Measurements from ENCODE around the gene SPART.
A peak's percentile ranks its signal among the peaks of the same experiment; 100 is the strongest.

SPART gene

GRCh38 chr13:36273431-36273830 is 72.8 kb downstream of the SPART start:
- no peak for DNase-seq (ENCODE audit: low read depth)
- TF ChIP-seq, protein P1, sequence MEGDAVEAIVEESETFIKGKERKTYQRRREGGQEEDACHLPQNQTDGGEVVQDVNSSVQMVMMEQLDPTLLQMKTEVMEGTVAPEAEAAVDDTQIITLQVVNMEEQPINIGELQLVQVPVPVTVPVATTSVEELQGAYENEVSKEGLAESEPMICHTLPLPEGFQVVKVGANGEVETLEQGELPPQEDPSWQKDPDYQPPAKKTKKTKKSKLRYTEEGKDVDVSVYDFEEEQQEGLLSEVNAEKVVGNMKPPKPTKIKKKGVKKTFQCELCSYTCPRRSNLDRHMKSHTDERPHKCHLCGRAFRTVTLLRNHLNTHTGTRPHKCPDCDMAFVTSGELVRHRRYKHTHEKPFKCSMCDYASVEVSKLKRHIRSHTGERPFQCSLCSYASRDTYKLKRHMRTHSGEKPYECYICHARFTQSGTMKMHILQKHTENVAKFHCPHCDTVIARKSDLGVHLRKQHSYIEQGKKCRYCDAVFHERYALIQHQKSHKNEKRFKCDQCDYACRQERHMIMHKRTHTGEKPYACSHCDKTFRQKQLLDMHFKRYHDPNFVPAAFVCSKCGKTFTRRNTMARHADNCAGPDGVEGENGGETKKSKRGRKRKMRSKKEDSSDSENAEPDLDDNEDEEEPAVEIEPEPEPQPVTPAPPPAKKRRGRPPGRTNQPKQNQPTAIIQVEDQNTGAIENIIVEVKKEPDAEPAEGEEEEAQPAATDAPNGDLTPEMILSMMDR (conservative IDR thresholded peaks at IDR 0.05; ENCODE audit: low read depth, low read length): no peak
- no peak overlapping the region for H3K4me3 ChIP-seq (ENCODE audit: low read depth, low read length)

DNA sequence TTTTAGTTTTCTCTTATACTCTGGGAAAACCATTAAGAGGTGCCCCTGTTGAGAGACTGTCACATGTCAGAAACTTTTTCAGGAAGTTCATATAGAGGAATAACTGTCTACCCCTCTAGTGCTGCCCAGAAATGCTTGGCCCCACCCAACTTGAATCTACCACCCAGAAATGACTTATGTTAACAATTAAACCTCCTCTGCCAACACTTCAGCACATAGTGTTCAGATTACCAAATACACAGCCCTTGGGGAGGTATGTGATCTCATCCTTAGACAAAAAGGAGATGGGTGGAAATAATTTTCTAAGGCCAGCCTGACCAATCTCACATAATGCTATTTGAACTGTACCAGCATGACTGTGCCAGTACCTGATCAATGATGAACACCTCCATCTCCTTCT is 84.2 kb downstream of the SPART start:
- no peak overlapping the region for H3K4me3 ChIP-seq (ENCODE audit: low read depth, low read length)
- peak; percentile 29 for DNase-seq (ENCODE audit: low read depth)
- TF ChIP-seq, protein P1 (conservative IDR thresholded peaks at IDR 0.05; ENCODE audit: low read depth, low read length): no peak

- TF ChIP-seq, protein P1 (conservative IDR thresholded peaks at IDR 0.05; ENCODE audit: low read depth, low read length): no peak
- no peak overlapping the region for H3K4me3 ChIP-seq (ENCODE audit: low read depth, low read length)
- no peak for DNase-seq (ENCODE audit: low read depth)
Observed at GRCh38 chr13:36261011-36261410, 85.2 kb downstream of the SPART start.

GRCh38 chr13:36259361-36260137 is 86.6 kb downstream of the SPART start:
- DNase-seq (ENCODE audit: low read depth): no peak
- TF ChIP-seq, protein P1 (conservative IDR thresholded peaks at IDR 0.05; ENCODE audit: low read depth, low read length): no peak
- no peak overlapping the region for H3K4me3 ChIP-seq (ENCODE audit: low read depth, low read length)

- H3K4me3 ChIP-seq (ENCODE audit: low read depth, low read length): no peak overlapping the region
- no peak for DNase-seq (ENCODE audit: low read depth)
- TF ChIP-seq, protein P1 (conservative IDR thresholded peaks at IDR 0.05; ENCODE audit: low read depth, low read length): no peak
Observed at GRCh38 chr13:36258831-36259230, 87.4 kb downstream of the SPART start.
